Mucosa of stomach (tissue), 1 donor: ENCODE measurements around the gene UFSP1.

Experiments
- H3K27me3 ChIP-seq: one replicate; pipeline ENCODE4 v1.7.0; 2013; ENCODE audit warnings: mild to moderate bottlenecking, low read length; ENCODE audit not compliant: control insufficient read depth, insufficient read depth
- H3K36me3 ChIP-seq: one replicate; pipeline ENCODE4 v1.7.0; 2013; ENCODE audit warnings: low read length; ENCODE audit not compliant: control insufficient read depth, insufficient read depth
- H3K4me1 ChIP-seq: one replicate; pipeline ENCODE4 v1.7.0; 2013; ENCODE audit warnings: mild to moderate bottlenecking, low read length; ENCODE audit not compliant: control insufficient read depth, insufficient read depth
- H3K4me3 ChIP-seq: one replicate; pipeline ENCODE4 v1.7.0; 2013; ENCODE audit warnings: low read length
- H3K9ac ChIP-seq: one replicate; pipeline ENCODE4 v1.7.0; 2013; ENCODE audit warnings: mild to moderate bottlenecking, low read length, moderate library complexity
- H3K9me3 ChIP-seq: one replicate; pipeline ENCODE4 v1.7.0; 2013; ENCODE audit warnings: mild to moderate bottlenecking, low read length, moderate library complexity; ENCODE audit not compliant: control insufficient read depth
- donor health status: Pancreatic carcinoma.

UFSP1 gene

GRCh38 chr7:100885440-100886141, 3.9 kb downstream of the UFSP1 start:
- peaks cover 28% of the 10 kb centered on the region for H3K4me1 ChIP-seq
- no peak overlapping the region for H3K4me3 ChIP-seq
- H3K27me3 ChIP-seq = no peaks in the 10 kb centered on the region
- H3K9me3 ChIP-seq = no peaks in the 10 kb centered on the region
- peaks cover 17% of the 10 kb centered on the region for H3K36me3 ChIP-seq
- no peak overlapping the region for H3K9ac ChIP-seq

- Histone ChIP-seq H3K36me3 (peaks cover 17% of the 10 kb centered on the region), H3K9me3 (no peaks in the 10 kb centered on the region), H3K27me3 (no peaks in the 10 kb centered on the region), H3K4me1 (peaks cover 23% of the 10 kb centered on the region), H3K4me3 (no peak overlapping the region), H3K9ac (no peak overlapping the region)
Measured at GRCh38 chr7:100884736-100885439, 4.6 kb downstream of the UFSP1 start.

GRCh38 chr7:100882785-100883526, 6.6 kb downstream of the UFSP1 start:
- no peak overlapping the region for H3K4me3 ChIP-seq
- peaks cover 19% of the 10 kb centered on the region for H3K4me1 ChIP-seq
- H3K9me3 ChIP-seq = no peaks in the 10 kb centered on the region
- no peak overlapping the region for H3K9ac ChIP-seq
- peaks cover 17% of the 10 kb centered on the region for H3K36me3 ChIP-seq
- no peaks in the 10 kb centered on the region for H3K27me3 ChIP-seq

- no peak overlapping the region for H3K9ac ChIP-seq
- H3K36me3 ChIP-seq = peaks cover 14% of the 10 kb centered on the region
- H3K9me3 ChIP-seq = no peaks in the 10 kb centered on the region
- no peaks in the 10 kb centered on the region for H3K27me3 ChIP-seq
- H3K4me1 ChIP-seq = peaks cover 13% of the 10 kb centered on the region
- no peak overlapping the region for H3K4me3 ChIP-seq
Measured at GRCh38 chr7:100882201-100882600, 7.3 kb downstream of the UFSP1 start.

GRCh38 chr7:100881136-100881535, 8.4 kb downstream of the UFSP1 start:
- Histone ChIP-seq H3K9me3 (no peaks in the 10 kb centered on the region), H3K4me1 (peaks cover 18% of the 10 kb centered on the region), H3K27me3 (no peaks in the 10 kb centered on the region), H3K36me3 (peaks cover 8% of the 10 kb centered on the region), H3K4me3 (no peak overlapping the region), H3K9ac (no peak overlapping the region)

GRCh38 chr7:100880645-100881044, 8.9 kb downstream of the UFSP1 start:
- Histone ChIP-seq H3K27me3 (no peaks in the 10 kb centered on the region), H3K4me3 (no peak overlapping the region), H3K4me1 (peaks cover 23% of the 10 kb centered on the region), H3K36me3 (peaks cover 4% of the 10 kb centered on the region), H3K9me3 (no peaks in the 10 kb centered on the region), H3K9ac (no peak overlapping the region)

GRCh38 chr7:100879685-100880261, 9.7 kb downstream of the UFSP1 start:
- peaks cover 4% of the 10 kb centered on the region for H3K36me3 ChIP-seq
- H3K4me3 ChIP-seq = no peak overlapping the region
- H3K27me3 ChIP-seq = no peaks in the 10 kb centered on the region
- H3K9me3 ChIP-seq = no peaks in the 10 kb centered on the region
- H3K9ac ChIP-seq = peak overlapping the region; percentile 34
- peaks cover 23% of the 10 kb centered on the region for H3K4me1 ChIP-seq

GRCh38 chr7:100878685-100879084, 10.8 kb downstream of the UFSP1 start:
- Histone ChIP-seq H3K4me1 (peaks cover 30% of the 10 kb centered on the region), H3K27me3 (no peaks in the 10 kb centered on the region), H3K36me3 (peaks cover under 1% of the 10 kb centered on the region), H3K9ac (peak overlapping the region; percentile 39), H3K9me3 (no peaks in the 10 kb centered on the region), H3K4me3 (no peak overlapping the region)

GRCh38 chr7:100878013-100878412, 11.5 kb downstream of the UFSP1 start:
- no peaks in the 10 kb centered on the region for H3K27me3 ChIP-seq
- H3K4me3 ChIP-seq = no peak overlapping the region
- H3K36me3 ChIP-seq = no peaks in the 10 kb centered on the region
- peak overlapping the region; percentile 39 for H3K9ac ChIP-seq
- H3K4me1 ChIP-seq = peaks cover 30% of the 10 kb centered on the region
- no peaks in the 10 kb centered on the region for H3K9me3 ChIP-seq

GRCh38 chr7:100875356-100875751, 14.2 kb downstream of the UFSP1 start:
- Histone ChIP-seq H3K36me3 (no peaks in the 10 kb centered on the region), H3K27me3 (no peaks in the 10 kb centered on the region), H3K9ac (peak overlapping the region; percentile 96), H3K9me3 (no peaks in the 10 kb centered on the region), H3K4me3 (peak overlapping the region; percentile 97), H3K4me1 (peaks cover 30% of the 10 kb centered on the region)

- H3K4me1 ChIP-seq = peaks cover 29% of the 10 kb centered on the region
- no peaks in the 10 kb centered on the region for H3K9me3 ChIP-seq
- H3K4me3 ChIP-seq = peak within 1 kb of the TSS; percentile 97
- no peaks in the 10 kb centered on the region for H3K27me3 ChIP-seq
- no peaks in the 10 kb centered on the region for H3K36me3 ChIP-seq
- H3K9ac ChIP-seq = peak within 1 kb of the TSS; percentile 96
Measured at GRCh38 chr7:100874577-100875355, 14.7 kb downstream of the UFSP1 start, which contains the start of gene SRRT. Gene SRRT, plus strand, starts transcription at chr7:100875103. Its CDS starts 488 bp downstream, at chr7:100875591.
